ENCODE results near the gene PFAS.
"Not testable (repeated sequence)": the region's sequence is repeated elsewhere in the genome, so short reads cannot be mapped to it uniquely, and the experiment has no call there.

Gene PFAS, protein sequence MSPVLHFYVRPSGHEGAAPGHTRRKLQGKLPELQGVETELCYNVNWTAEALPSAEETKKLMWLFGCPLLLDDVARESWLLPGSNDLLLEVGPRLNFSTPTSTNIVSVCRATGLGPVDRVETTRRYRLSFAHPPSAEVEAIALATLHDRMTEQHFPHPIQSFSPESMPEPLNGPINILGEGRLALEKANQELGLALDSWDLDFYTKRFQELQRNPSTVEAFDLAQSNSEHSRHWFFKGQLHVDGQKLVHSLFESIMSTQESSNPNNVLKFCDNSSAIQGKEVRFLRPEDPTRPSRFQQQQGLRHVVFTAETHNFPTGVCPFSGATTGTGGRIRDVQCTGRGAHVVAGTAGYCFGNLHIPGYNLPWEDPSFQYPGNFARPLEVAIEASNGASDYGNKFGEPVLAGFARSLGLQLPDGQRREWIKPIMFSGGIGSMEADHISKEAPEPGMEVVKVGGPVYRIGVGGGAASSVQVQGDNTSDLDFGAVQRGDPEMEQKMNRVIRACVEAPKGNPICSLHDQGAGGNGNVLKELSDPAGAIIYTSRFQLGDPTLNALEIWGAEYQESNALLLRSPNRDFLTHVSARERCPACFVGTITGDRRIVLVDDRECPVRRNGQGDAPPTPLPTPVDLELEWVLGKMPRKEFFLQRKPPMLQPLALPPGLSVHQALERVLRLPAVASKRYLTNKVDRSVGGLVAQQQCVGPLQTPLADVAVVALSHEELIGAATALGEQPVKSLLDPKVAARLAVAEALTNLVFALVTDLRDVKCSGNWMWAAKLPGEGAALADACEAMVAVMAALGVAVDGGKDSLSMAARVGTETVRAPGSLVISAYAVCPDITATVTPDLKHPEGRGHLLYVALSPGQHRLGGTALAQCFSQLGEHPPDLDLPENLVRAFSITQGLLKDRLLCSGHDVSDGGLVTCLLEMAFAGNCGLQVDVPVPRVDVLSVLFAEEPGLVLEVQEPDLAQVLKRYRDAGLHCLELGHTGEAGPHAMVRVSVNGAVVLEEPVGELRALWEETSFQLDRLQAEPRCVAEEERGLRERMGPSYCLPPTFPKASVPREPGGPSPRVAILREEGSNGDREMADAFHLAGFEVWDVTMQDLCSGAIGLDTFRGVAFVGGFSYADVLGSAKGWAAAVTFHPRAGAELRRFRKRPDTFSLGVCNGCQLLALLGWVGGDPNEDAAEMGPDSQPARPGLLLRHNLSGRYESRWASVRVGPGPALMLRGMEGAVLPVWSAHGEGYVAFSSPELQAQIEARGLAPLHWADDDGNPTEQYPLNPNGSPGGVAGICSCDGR (N-terminal part only)

DNA sequence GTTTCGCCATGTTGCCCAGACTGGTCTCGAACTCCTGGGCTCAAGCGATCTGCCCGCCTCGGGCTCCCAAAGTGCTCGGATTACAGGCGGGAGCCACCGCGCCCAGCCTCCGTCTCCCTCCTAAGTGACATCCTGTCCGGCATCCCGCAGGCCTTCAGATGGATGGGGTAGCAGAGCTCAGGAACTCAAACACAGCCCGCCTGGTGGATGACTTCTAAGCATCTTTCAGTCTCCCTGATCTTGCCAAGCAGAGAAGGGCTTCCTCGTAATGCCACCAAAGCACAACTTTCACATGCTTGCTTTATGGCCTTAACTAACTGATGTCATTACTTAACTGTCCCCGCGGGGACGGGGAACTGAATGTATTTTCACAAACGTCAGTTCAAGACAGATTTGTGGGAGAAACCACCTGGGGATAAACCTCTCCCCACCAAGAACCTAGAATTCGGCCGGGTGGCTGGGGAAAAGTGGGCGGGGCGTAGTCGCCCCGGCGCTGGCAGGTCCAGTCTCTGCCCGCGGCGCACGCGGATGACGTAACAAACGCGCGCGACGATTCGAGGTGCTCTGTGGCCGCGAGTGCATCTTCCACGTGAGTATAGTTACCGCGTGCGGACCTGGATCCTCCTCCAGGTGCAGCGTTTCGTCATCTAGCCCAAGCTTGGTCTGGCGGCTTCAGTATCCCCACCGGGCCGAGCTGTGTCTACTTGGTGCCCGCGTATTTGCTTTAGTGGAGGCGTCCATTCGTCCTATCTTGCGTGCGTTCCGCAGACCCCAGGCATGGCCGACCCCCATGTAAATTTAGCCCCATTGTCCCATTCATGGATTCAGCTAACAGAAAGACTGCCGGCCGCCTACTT, at the start of gene PFAS:
TSS of gene PFAS (plus strand) at position 539 of the 857 bp plus-strand sequence. CDS start 4,649 bp downstream, outside the sequence.
- DNase-seq = peak; percentile 85

GRCh38 chr17:8204761-8205555, 44.1 kb upstream of the PFAS start:
- DNase-seq = no peak

DNA sequence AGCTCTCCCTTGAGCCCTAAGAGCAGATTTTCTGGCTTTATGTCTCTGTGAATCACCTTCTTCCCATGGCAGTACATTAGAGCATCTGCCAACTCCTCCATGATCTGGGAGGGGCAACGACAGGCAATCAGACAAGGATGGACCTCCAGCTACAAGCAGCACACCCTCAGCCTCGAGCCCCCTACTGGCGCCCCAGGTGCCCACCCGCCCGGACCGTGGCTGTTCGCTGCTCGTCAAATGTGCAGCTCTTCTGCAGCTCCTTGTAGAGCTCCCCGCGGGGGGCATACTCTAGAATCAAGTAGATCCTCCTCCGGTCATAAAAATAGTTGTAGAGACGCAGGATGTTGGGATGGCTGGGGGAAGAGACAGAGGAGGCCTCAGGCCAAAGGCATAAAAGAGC, 42.6 kb upstream of the PFAS start:
- DNase-seq = no peak

DNA sequence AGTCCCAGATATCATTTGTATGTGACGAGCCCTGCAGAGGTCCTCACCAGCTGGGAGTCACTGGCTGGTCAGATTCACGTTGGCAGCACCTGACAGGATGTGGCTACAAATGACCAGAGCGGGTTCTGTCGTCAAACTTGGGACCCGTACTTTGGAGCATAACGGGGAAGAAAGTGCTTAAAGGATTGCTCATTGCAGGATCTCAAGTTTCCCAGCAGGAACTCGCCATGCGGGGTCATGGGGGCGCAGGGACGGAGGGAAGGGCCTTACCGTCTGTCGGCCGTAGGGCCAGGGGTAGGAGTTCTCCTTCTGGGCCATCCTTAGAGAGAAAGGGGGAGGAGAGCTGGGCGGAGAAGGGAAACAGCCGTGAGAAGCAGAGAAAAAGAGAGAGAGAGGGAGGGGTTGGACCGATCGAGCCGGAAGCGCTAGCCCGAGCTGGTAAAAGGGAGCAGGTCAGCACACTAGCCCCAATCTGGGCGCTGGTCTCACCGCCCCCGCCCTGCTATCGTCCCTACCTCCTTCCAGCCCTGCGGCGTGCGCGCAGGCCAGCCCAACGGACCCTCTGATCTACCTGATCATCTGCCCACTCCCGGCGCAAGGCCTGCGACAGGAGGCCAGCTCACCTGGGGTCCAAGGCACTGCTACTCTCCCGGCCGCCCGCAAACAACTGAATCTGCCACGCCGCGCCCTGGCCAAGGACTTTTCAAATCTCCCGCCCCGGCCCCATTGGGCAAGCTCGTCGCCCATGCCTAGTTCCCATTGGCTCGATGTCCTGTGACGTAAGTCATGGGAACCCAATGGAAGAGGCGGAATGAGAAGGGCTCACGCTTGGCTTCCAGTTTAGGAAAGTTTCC, 39.0 kb upstream of the PFAS start, which contains the start of gene AURKB:
TSS of gene AURKB (minus strand) at position 669 of the 854 bp plus-strand sequence. CDS start at position 318, 351 bp downstream.
- DNase-seq = peak; percentile 81

DNA sequence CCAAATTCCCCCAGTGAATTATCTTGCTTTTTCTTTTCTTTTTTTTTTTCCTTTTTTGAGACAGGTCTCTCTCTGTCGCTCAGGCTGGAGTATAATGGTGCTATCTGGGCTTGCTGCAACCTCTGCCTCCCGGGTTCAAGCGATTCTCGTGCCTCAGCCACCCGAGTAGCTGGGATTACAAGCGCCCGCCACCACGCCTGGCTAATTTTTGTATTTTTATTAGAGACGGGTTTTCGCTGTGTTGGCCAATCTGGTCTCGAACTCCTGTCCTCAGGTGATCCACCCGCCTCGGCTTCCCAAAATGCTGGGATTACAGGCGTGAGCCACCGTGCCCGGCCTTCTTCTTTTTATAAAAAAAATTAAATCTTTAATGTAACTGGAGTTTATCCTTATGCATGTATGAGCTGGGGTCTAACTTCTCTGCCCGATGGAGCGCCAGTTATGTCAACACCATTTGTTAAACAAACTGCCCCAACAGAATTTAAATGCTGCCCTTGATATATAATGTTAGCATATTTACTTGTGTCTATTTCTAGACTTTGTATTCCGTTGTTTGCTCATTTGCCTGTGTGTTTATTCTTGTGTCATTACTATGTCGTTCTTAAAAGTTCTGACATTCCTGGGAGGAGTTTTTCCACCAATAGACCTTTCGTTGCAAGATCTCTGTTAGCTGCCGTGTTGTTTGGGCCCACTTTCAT, 38.2 kb upstream of the PFAS start:
- DNase-seq = no peak

DNA sequence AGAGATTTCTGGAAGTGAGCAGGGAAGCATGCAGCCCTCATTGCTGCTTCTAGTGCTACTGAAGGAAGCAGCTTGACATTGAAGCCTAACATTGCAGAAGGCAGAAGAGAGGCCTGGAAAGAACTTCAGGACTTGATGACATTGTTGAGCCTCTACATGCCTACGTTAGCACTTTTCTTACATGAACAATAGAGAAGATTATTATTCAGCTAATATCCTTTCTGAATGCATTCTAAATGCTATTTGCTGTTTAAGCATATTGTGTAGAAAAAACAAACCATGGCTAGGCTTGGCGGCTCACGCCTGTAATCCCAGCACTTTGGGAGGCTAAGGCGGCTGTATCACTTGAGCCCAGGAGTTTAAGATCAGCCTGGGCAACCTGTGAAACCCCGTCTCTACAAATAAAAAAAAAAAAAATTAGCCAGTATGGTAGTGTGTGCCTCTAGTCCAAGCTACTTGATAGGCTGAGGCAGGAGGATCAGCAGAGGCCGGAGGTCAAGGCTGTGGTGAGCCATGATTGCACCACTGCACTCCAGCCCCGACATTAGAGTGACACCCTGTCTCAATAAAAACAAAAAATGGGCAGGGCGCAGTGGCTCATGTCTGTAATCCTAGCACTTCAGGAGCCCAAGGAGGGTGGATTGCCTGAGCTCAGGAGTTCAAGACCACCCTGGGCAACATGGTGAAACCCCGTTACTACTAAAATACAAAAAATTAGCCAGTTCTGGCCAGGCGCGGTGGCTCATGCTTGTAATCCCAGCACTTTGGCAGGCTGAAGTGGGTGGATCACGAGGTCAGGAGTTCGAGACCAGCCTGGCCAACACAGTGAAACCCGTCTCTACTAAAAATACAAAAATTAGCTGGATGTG, 36.5 kb upstream of the PFAS start:
- no peak for DNase-seq

DNA sequence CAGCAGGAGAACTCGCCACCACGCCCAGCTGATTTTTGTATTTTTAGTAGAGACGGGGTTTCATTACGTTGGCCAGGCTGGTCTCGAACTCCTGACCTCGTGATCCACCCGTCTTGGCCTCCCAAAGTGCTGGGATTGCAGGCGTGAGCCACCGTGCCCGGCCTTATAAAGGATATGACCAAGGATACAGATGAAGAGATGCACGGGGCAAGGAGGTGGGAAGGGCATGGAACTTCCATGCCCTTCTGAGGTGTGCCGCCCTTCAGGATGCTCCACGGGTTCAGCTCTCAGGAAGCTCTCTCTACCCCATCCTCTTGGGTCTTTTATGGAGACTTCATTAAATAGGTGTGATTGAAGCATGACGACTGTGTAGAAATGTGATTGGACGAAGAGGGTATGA, 35.1 kb upstream of the PFAS start:
- not testable (repeated sequence) for DNase-seq

DNA sequence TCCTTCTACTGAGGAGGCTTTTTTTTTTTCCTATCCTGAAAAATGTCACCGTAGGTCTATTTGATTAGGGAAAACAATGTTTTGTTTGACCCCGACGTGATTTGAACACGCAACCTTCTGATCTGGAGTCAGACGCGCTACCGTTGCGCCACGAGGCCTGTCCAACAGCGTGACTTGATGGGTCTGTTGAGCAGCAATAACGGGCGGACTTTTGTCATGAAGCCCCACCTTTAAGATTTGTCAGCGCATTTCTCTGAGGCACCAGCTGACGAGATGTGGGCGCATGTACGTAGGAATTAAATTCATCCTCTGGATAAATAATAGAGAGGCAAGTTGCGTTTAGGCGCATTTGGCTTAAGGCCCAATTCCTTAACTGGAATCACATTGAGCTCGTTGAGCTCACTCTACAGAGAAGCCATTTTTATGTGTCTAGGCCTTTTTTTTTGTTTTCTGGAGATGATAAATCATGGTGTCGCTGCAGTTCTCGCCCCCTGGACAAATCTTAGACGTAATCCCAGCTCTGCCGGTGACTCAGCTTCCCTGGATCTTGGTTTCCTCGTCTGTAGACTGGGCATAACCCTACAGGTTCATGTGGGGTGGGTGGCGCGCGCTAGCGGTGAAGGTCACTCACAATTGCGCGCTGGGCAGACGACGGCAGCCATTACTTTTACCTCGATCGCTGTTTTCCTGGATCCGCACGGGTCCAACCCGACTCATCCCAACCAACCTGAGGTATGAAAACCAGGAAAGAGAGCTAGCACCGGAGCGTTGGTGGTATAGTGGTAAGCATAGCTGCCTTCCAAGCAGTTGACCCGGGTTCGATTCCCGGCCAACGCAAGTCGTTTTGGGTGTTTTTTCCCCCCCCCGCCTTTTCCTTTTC, 28.1 kb upstream of the PFAS start:
- DNase-seq = peak; percentile 90

DNA sequence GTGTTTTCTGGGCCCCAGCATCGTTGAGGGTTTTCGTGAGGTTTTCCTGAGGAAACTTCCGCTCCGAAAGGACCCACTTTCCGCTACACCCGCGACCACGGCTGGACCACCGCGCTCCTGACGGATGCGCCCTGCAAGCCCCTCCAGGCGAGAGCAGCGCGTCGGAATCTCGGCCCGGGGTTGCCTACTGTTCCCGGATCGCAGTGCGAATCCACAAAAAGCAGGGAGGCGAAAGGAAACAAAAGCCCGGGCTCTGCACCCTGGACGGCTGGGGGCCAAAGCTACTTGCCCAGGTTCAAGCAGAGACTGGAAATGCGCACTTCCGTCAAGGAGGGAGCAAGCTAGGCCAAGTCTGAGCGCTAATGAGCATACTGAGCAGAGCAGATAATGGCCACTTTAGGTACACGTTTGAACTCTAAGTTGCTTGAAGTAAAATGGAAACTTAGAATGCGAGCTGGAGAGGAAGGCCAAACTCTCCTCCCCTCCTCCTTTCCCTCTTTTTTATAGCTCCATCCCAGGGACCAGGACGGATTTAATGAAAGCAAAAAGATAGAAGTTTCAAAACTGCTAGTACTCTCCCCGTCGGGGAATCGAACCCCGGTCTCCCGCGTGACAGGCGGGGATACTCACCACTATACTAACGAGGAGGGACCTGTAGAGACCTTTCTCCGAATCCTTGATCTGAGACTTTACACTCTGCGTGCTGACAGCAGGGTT, 27.3 kb upstream of the PFAS start:
- DNase-seq = peak; percentile 87

DNA sequence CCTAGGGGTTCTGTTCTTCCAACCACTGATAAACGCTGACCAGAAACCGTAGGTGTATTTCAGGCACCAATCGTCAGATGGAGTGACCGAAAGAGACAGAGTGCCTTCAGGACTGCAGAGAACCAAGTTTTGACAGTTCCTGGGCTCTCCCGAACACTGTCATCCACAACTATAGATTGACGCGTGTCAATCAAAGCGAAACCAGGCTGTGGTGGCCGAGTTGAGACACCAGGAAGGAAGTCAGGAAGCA, 26.8 kb upstream of the PFAS start:
- no peak for DNase-seq

- DNase-seq = peak; percentile 93
Measured at GRCh38 chr17:8222630-8223355, 26.3 kb upstream of the PFAS start.

DNA sequence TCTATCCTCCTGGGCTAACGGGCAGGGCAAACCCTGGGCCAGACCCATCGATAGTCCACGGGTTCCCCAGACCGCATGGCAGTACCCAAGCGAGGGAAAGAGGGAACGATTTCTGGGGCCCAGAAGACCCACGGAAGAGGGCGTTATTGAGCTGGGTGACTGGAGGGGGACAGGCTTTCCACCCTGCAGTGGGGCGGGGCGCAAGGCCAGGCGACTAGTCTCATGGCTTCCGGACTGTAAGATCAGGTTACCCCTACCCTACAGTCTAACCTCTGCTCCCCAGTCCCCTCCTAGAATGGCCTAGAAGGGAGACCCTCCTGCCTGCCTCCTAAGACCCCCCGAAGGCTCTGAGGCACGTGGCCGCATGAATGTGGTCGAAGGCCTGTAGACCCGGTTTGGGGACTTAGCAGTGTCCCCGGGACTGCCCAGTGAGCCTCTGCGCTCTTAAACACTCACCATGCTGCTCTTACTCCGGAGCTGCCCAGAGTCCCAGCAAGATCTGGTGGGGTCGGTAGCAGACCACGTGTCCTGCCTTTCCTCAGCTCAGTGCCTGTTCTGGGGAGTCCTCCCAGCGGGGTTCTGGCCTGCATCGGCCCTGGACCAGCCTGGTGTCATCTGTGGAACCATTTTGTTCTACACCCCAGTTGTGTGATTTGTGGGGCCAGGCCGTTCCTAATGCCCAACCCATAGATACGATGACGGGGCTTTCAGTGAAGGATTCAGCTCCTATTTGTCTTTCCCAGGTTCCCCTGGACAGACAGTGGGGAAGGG, 25.5 kb upstream of the PFAS start:
- no peak for DNase-seq

DNA sequence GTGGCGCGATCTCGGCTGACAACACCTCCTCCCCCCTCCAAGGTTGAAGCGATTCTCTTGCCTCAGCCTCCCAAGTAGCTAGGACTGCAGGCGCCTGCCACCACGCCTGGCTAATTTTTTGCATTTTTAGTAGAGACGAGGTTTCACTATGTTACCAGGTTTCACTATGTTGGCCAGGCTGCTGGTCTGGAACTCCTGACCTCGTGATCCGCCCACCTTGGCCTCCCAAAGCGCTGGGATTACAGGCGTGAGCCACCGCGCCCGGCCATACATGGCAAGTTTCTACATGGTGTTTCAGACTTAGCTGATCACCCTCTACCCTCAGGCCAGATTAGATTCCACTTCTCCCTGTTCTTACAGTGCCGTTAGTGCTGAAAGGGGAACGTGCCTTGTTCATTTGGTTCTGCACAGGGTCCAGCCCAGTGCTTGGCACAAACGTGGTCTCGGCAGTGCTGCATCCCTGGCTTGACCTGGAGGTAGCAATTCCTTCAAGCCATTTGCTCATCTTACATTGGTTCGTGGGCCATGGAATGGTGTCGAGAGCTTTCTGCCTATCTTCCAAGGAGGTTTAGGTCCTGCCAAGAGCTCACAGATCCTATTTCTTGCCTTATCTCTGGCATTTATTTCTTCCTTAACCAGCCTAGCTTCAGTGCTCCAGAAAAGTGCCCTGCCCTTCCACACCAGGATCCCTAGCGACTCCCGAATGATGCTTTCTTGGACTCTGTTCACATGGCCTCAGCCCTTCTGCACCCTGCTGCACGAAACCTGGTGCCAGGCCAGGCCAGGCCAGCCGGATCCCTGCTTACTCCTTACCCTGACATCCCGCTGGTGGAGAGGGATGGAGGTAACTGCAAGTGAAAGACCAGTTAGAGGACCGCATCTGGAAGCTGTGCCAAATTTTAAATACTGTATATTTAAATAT, 23.9 kb upstream of the PFAS start:
- DNase-seq = no peak
